Caco-2 (cell line): ENCODE results near the gene KDM4B. TPM values are rescaled to one million over a fixed set of nuclear protein-coding genes. Genes with fewer than 3 reads are reported as not detected.
"Not testable (repeated sequence)": the region's sequence is repeated elsewhere in the genome, so short reads cannot be mapped to it uniquely, and the experiment has no call there.

Experiments
- BruUV-seq: library from RNA; stranded (reverse); fragments of 400-500 nt; replicated peaks from 2 replicates; lab custom pipeline; 2021; lab: Mats Ljungman, UMichigan
- CTCF ChIA-PET: fragments of 300-600 bp; sonication (Branson Sonifier 250); formaldehyde crosslinking; loops from one replicate; lab custom pipeline; 2022; ENCODE audit warnings: antibody characterized with exemption; lab: Charles Lee
- POLR2A ChIA-PET: fragments of 300-600 bp; sonication (Branson Sonifier 250); formaldehyde crosslinking; loops from one replicate; lab custom pipeline; 2022; ENCODE audit warnings: antibody characterized with exemption; lab: Charles Lee
- DNase-seq, 2 experiments: peaks; one replicate each; pipeline versions ENCODE4 v3.0.0 to v3.0.0-alpha.2; 2020 to 2022
- H3K27me3 ChIP-seq: replicated peaks from 2 replicates; pipeline ENCODE4 v1.6.0; 2011; ENCODE audit warnings: low read length; ENCODE audit not compliant: control insufficient read depth, insufficient read depth
- H3K36me3 ChIP-seq: 2 replicates; pipeline ENCODE4 v1.5.1; 2011; ENCODE audit warnings: low read length; ENCODE audit not compliant: control insufficient read depth, insufficient read depth
- H3K4me1 ChIP-seq: fragments of 250-450 bp; sonication (Bioruptor Pico); 2 replicates; pipeline ENCODE4 v1.5.1; 2020; ENCODE audit warnings: mild to moderate bottlenecking
- H3K4me3 ChIP-seq: 2 replicates; pipeline ENCODE4 v1.5.1; 2011; ENCODE audit warnings: low read depth, mild to moderate bottlenecking, control low read depth, low read length
- H3K9me3 ChIP-seq: fragments of 250-450 bp; sonication (Bioruptor Pico); 2 replicates; pipeline ENCODE4 v1.5.1; 2020; ENCODE audit warnings: mild to moderate bottlenecking, moderate library complexity
- H3K27ac Mint-ChIP-seq: one replicate; pipeline ENCODE4 v1.8.0; 2022; ENCODE audit warnings: mixed read lengths; ENCODE audit not compliant: unreplicated experiment
- H3K27me3 Mint-ChIP-seq: one replicate; pipeline ENCODE4 v1.8.0; 2022; ENCODE audit warnings: mixed read lengths; ENCODE audit not compliant: insufficient read depth, unreplicated experiment
- H3K36me3 Mint-ChIP-seq: one replicate; pipeline ENCODE4 v1.8.0; 2022; ENCODE audit warnings: mild to moderate bottlenecking, mixed read lengths; ENCODE audit not compliant: insufficient read depth, unreplicated experiment
- H3K4me1 Mint-ChIP-seq: one replicate; pipeline ENCODE4 v1.8.0; 2022; ENCODE audit warnings: low read depth, mixed read lengths; ENCODE audit not compliant: unreplicated experiment
- H3K4me3 Mint-ChIP-seq: one replicate; pipeline ENCODE4 v1.8.0; 2022; ENCODE audit warnings: mild to moderate bottlenecking, moderate library complexity, mixed read lengths; ENCODE audit not compliant: unreplicated experiment
- H3K9me3 Mint-ChIP-seq: one replicate; pipeline ENCODE4 v1.8.0; 2022; ENCODE audit warnings: mixed read lengths; ENCODE audit not compliant: unreplicated experiment
- intact Hi-C: fragments of 100-400 bp; cut with micrococcal nuclease; formaldehyde crosslinking; loops from one replicate; pipeline ENCODE4 v1.10.0; 2022; ENCODE audit not compliant: unreplicated experiment
- total RNA-seq: library from RNA; stranded (reverse); gene quantifications from 2 replicates; pipeline ENCODE4 v1.2.3, GENCODE V29; 2022
- TF ChIP-seq, protein P1 (sequence below), 2 experiments: fragments of 200-600 bp in 1 of 2; IDR thresholded peaks; 1 replicate in 1 of 2; 2 replicates in 1 of 2; pipeline versions ENCODE4 v1.5.1 to v1.8.0; 2011 to 2022; ENCODE audit warnings: antibody characterized with exemption in 1 of 2, control low read depth in 1 of 2, inconsistent platforms in 1 of 2, low read depth in 1 of 2, low read length in 1 of 2, mild to moderate bottlenecking in 1 of 2, moderate library complexity in 1 of 2; ENCODE audit not compliant: insufficient read depth in 1 of 2, severe bottlenecking in 1 of 2, unreplicated experiment in 1 of 2

KDM4B gene
- total RNA-seq, 1 experiment from 2014 or later = 27.4 TPM

DNA sequence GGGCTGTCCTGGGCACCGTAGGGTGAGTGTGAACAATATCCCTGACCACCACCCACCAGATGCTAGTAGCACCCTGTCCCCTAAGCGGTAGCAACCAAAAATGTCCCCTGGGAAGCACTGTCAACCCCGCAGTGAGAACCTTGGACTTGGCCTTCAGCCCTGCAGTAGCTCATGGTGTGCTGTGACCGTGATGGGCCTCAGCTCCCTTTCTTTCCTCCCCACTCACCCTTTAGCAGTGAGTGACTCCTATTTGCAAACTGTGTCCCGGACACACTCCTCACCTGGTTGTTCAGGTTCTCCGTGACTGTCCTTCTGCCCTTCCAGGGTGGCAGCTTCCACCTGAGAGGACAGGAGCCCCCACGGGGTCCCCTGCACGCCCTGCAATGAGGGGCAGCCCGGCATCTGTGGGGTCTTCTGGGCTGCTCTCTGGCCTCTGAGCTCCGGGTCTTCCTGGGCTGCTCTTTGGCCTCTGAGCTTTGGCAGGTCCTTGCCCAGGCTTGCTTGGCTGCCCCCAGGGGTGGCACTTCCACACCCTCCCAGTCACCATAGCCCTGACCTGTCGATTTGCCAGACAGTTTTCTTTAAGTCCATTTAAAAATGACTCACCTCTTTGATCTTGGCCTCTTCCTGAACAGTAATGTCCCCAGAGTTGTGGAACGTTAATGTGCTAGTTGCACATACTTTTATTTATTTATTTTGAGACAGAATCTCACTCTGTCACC, 3.8 kb downstream of the KDM4B start:
- ChIA-PET POLR2A (no interaction called here), CTCF (no interaction called here)
- H3K4me3 Mint-ChIP-seq = no peak overlapping the region
- H3K4me1 ChIP-seq = peaks cover 15% of the 10 kb centered on the region
- no peak overlapping the region for H3K4me3 ChIP-seq
- TF ChIP-seq, protein P1, sequence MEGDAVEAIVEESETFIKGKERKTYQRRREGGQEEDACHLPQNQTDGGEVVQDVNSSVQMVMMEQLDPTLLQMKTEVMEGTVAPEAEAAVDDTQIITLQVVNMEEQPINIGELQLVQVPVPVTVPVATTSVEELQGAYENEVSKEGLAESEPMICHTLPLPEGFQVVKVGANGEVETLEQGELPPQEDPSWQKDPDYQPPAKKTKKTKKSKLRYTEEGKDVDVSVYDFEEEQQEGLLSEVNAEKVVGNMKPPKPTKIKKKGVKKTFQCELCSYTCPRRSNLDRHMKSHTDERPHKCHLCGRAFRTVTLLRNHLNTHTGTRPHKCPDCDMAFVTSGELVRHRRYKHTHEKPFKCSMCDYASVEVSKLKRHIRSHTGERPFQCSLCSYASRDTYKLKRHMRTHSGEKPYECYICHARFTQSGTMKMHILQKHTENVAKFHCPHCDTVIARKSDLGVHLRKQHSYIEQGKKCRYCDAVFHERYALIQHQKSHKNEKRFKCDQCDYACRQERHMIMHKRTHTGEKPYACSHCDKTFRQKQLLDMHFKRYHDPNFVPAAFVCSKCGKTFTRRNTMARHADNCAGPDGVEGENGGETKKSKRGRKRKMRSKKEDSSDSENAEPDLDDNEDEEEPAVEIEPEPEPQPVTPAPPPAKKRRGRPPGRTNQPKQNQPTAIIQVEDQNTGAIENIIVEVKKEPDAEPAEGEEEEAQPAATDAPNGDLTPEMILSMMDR (IDR thresholded peaks at IDR 0.05; ENCODE audit: insufficient read depth in 1 of 2, low read depth in 1 of 2, low read length in 1 of 2, severe bottlenecking in 1 of 2, unreplicated experiment in 1 of 2) = no peak
- H3K27me3 ChIP-seq = no peaks in the 10 kb centered on the region
- H3K27ac Mint-ChIP-seq = no peak overlapping the region
- no TSS peak for BruUV-seq
- no peak for DNase-seq
- H3K9me3 Mint-ChIP-seq = no peaks in the 10 kb centered on the region
- intact Hi-C loops = no loop called here
- no peaks in the 10 kb centered on the region for H3K9me3 ChIP-seq
- no peaks in the 10 kb centered on the region for H3K27me3 Mint-ChIP-seq
- H3K4me1 Mint-ChIP-seq = peaks cover 35% of the 10 kb centered on the region
- H3K36me3 ChIP-seq = peaks cover 1% of the 10 kb centered on the region; the same call in 1 of the 2 replicates
- peaks cover 34% of the 10 kb centered on the region for H3K36me3 Mint-ChIP-seq

GRCh38 chr19:4974880-4975469, 6.1 kb downstream of the KDM4B start:
- TF ChIP-seq, protein P1 (IDR thresholded peaks at IDR 0.05; ENCODE audit: insufficient read depth in 1 of 2, low read depth in 1 of 2, low read length in 1 of 2, severe bottlenecking in 1 of 2, unreplicated experiment in 1 of 2) = no peak
- Mint-ChIP-seq H3K27me3 (no peaks in the 10 kb centered on the region), H3K36me3 (peaks cover 21% of the 10 kb centered on the region), H3K27ac (peak overlapping the region; percentile 53), H3K4me1 (peaks cover 32% of the 10 kb centered on the region), H3K9me3 (no peaks in the 10 kb centered on the region), H3K4me3 (no peak overlapping the region)
- Histone ChIP-seq H3K4me1 (peaks cover 9% of the 10 kb centered on the region), H3K4me3 (no peak overlapping the region), H3K36me3 (peaks cover 1% of the 10 kb centered on the region; the same call in 1 of the 2 replicates), H3K27me3 (no peaks in the 10 kb centered on the region), H3K9me3 (no peaks in the 10 kb centered on the region)
- no TSS peak for BruUV-seq
- ChIA-PET CTCF (no interaction called here), POLR2A (no interaction called here)
- intact Hi-C loops = no loop called here
- no peak for DNase-seq

- POLR2A ChIA-PET, H3K27me3 ChIP-seq, H3K4me1 ChIP-seq: not testable (repeated sequence)
These were observed 6.7 kb downstream of the KDM4B start for GRCh38 chr19:4975601-4976000.

More at GRCh38 chr19:4975601-4976000, 6.7 kb downstream of the KDM4B start:
- H3K4me3 Mint-ChIP-seq, intact Hi-C loops, H3K9me3 ChIP-seq, H3K27me3 Mint-ChIP-seq, H3K27ac Mint-ChIP-seq, DNase-seq, BruUV-seq, CTCF ChIA-PET, H3K9me3 Mint-ChIP-seq, H3K36me3 ChIP-seq, H3K4me3 ChIP-seq: not testable (repeated sequence)
- H3K36me3 Mint-ChIP-seq = peaks cover 18% of the 10 kb centered on the region
- H3K4me1 Mint-ChIP-seq = peaks cover 25% of the 10 kb centered on the region
